IPS-18c (cell line): Measurements from ENCODE around the gene C15orf39.

Experiments
- H3K4me3 ChIP-seq: 2 replicates; pipeline ENCODE4 v1.7.0; 2013; ENCODE audit warnings: low read depth, mild to moderate bottlenecking, low read length, moderate library complexity; ENCODE audit not compliant: insufficient read depth
- H3K9me3 ChIP-seq: one replicate; pipeline ENCODE4 v1.6.1; 2013; ENCODE audit warnings: mild to moderate bottlenecking, low read length, moderate library complexity; ENCODE audit not compliant: control insufficient read depth, insufficient read depth

Gene C15orf39

GRCh38 chr15:75168374-75168773, 33.3 kb upstream of the C15orf39 start:
- Histone ChIP-seq H3K9me3 (peaks cover 2% of the 10 kb centered on the region), H3K4me3 (no peak overlapping the region)

GRCh38 chr15:75170203-75170602, 31.5 kb upstream of the C15orf39 start:
- Histone ChIP-seq H3K9me3 (peaks cover 2% of the 10 kb centered on the region), H3K4me3 (no peak overlapping the region)

- H3K4me3 ChIP-seq, result no peak overlapping the region
- peaks cover 2% of the 10 kb centered on the region for H3K9me3 ChIP-seq
Measured at GRCh38 chr15:75170711-75171341, 30.9 kb upstream of the C15orf39 start.

GRCh38 chr15:75171408-75171807, 30.3 kb upstream of the C15orf39 start:
- Histone ChIP-seq H3K9me3 (peaks cover 2% of the 10 kb centered on the region), H3K4me3 (no peak overlapping the region)

- Histone ChIP-seq H3K4me3 (no peak overlapping the region), H3K9me3 (peaks cover 2% of the 10 kb centered on the region)
Measured at GRCh38 chr15:75172284-75172820, 29.3 kb upstream of the C15orf39 start.

- Histone ChIP-seq H3K9me3 (peaks cover under 1% of the 10 kb centered on the region), H3K4me3 (no peak overlapping the region)
Measured at GRCh38 chr15:75174102-75174501, 27.6 kb upstream of the C15orf39 start.

GRCh38 chr15:75174729-75175128, 27.0 kb upstream of the C15orf39 start:
- Histone ChIP-seq H3K4me3 (no peak overlapping the region), H3K9me3 (no peaks in the 10 kb centered on the region)

GRCh38 chr15:75176396-75176761, 25.3 kb upstream of the C15orf39 start:
- Histone ChIP-seq H3K9me3 (no peaks in the 10 kb centered on the region), H3K4me3 (no peak overlapping the region)

GRCh38 chr15:75177360-75178071, 24.2 kb upstream of the C15orf39 start:
- Histone ChIP-seq H3K4me3 (peak overlapping the region; percentile 38; the same call in 1 of the 2 replicates), H3K9me3 (no peaks in the 10 kb centered on the region)

- peak overlapping the region; percentile 38 for H3K4me3 ChIP-seq
- no peaks in the 10 kb centered on the region for H3K9me3 ChIP-seq
Measured at GRCh38 chr15:75178171-75178937, 23.3 kb upstream of the C15orf39 start.

- Histone ChIP-seq H3K4me3 (peak overlapping the region; percentile 15), H3K9me3 (no peaks in the 10 kb centered on the region)
Measured at GRCh38 chr15:75178938-75179745, 22.5 kb upstream of the C15orf39 start.

GRCh38 chr15:75179746-75180140, 21.9 kb upstream of the C15orf39 start:
- H3K9me3 ChIP-seq, result no peaks in the 10 kb centered on the region
- H3K4me3 ChIP-seq, result no peak overlapping the region

- Histone ChIP-seq H3K9me3 (no peaks in the 10 kb centered on the region), H3K4me3 (no peak overlapping the region)
Measured at GRCh38 chr15:75181780-75182179, 19.9 kb upstream of the C15orf39 start.

- Histone ChIP-seq H3K9me3 (no peaks in the 10 kb centered on the region), H3K4me3 (no peak overlapping the region)
Measured at GRCh38 chr15:75182187-75183131, 19.2 kb upstream of the C15orf39 start.

- no peaks in the 10 kb centered on the region for H3K9me3 ChIP-seq
- H3K4me3 ChIP-seq, result no peak overlapping the region
Measured at GRCh38 chr15:75185271-75186029, 16.2 kb upstream of the C15orf39 start.
